ENCODE results near the gene PIM1. TPM values are rescaled to one million over a fixed set of nuclear protein-coding genes. Genes with fewer than 3 reads are reported as not detected.

PIM1 gene
- total and polyA plus RNA-seq, 9 of the 15 experiments (the other 6 are each of a cell fraction or from before 2014, with no cell fraction given) = 19.0 to 789 (median 212) TPM

GRCh38 chr6:37222125-37222967, 52.4 kb downstream of the PIM1 start (continued):
- TF ChIP-seq ATF6 (CRISPR knock-in tag; IDR thresholded peaks at IDR 0.05) (0 out of 2 replicates have a peak, but pooled peaks have one; percentile 43), TFE3 (CRISPR knock-in tag; IDR thresholded peaks at IDR 0.05) (no peak), ILF3 (IDR thresholded peaks at IDR 0.05; ENCODE audit: borderline replicate concordance) (no peak), FIP1L1 (IDR thresholded peaks at IDR 0.05; ENCODE audit: low read depth, low read length, poor library complexity, severe bottlenecking) (no peak), IFI16 (CRISPR knock-in tag; IDR thresholded peaks at IDR 0.05) (no peak), HMG20A (CRISPR knock-in tag; conservative IDR thresholded peaks at IDR 0.05) (no peak), ZNF318 (IDR thresholded peaks at IDR 0.05; ENCODE audit: borderline replicate concordance in 1 of 2, low read depth in 1 of 2) (no peak), NR2F6 (CRISPR knock-in tag; IDR thresholded peaks at IDR 0.05) (no peak), TAF1 (IDR thresholded peaks at IDR 0.05; ENCODE audit: control insufficient read depth, extremely low read depth, insufficient read depth, low read length, severe bottlenecking) (no peak), FOXM1 (IDR thresholded peaks at IDR 0.05; ENCODE audit: low read depth) (no peak), FOXM1 (CRISPR knock-in tag; IDR thresholded peaks at IDR 0.05; ENCODE audit: low read depth) (0 out of 2 replicates have a peak, but pooled peaks have one; percentile 76), NEUROD1 (IDR thresholded peaks at IDR 0.05; ENCODE audit: borderline replicate concordance, low read depth, low read length, partially characterized antibody) (no peak), SRSF1 (IDR thresholded peaks at IDR 0.05; ENCODE audit: low read depth, low read length) (no peak), PHF8 (IDR thresholded peaks at IDR 0.05; ENCODE audit: borderline replicate concordance, low read length) (peak; percentile 45; the same call in 1 of the 2 replicates)
